A549 (cell line): ENCODE measurements around the gene CNGA2. TPM values are rescaled to one million over a fixed set of nuclear protein-coding genes. Genes with fewer than 3 reads are reported as not detected.

ENCODE experiments used
- ATAC-seq, 2 experiments: fragments of 200-7000 bp in 1 of 2; fragments of >200 bp in 1 of 2; cut with Nextera tagmentation in 1 of 2; cut with Tn5 transposase in 1 of 2; 3 replicates each; pipeline versions ENCODE4 v1.8.0 to v1.9.1; 2018 to 2020; ENCODE audit warnings: mild to moderate bottlenecking in 1 of 2, moderate library complexity in 1 of 2
- CTCF ChIA-PET: fragments of 300-600 bp; sonication (Branson Sonifier 250); formaldehyde crosslinking; extraction: SDS; loops from one replicate; lab custom pipeline; 2021; ENCODE audit warnings: antibody characterized with exemption, inconsistent platforms; lab: Yijun Ruan, JAX
- POLR2A ChIA-PET: fragments of 350-600 bp; formaldehyde crosslinking; extraction: SDS; loops from one replicate; lab custom pipeline; 2021; ENCODE audit warnings: antibody characterized with exemption, inconsistent platforms; lab: Yijun Ruan, JAX
- DNase-seq, 2 experiments: peaks; one replicate each; pipeline versions ENCODE4 v3.0.0 to v3.0.0-alpha.2; 2011 to 2016; ENCODE audit warnings: low read depth in 1 of 2, low spot score in 1 of 2
- FAIRE-seq: peaks from 2 replicates; lab custom pipeline; 2011; peaks lifted over from hg19 to GRCh38; lab: Jason Lieb, UNC
- H3K27ac ChIP-seq, 2 experiments: fragments of >200 bp; sonication (Bioruptor Twin); formaldehyde crosslinking; 3 replicates each; pipeline ENCODE4 v1.5.1; 2016 to 2017
- H3K4me1 ChIP-seq: fragments of >200 bp; sonication (Bioruptor Twin); formaldehyde crosslinking; 3 replicates; pipeline ENCODE4 v1.6.1; 2016
- H3K4me2 ChIP-seq: fragments of >200 bp; sonication (Bioruptor Twin); formaldehyde crosslinking; 3 replicates; pipeline ENCODE4 v1.6.1; 2016
- H3K4me3 ChIP-seq: fragments of >200 bp; sonication (Bioruptor Twin); formaldehyde crosslinking; 3 replicates; pipeline ENCODE4 v1.5.1; 2016
- H3K9me3 ChIP-seq: fragments of >200 bp; sonication (Bioruptor Twin); formaldehyde crosslinking; 3 replicates; pipeline ENCODE4 v1.6.1; 2016
- CBX2 ChIP-seq: fragments of 200-600 bp; sonication (generic); IDR thresholded peaks from 2 replicates; pipeline ENCODE4 v1.6.1; 2016; ENCODE audit warnings: low read depth, mild to moderate bottlenecking, borderline replicate concordance
- CBX8 ChIP-seq: fragments of 200-600 bp; sonication (generic); IDR thresholded peaks from 2 replicates; pipeline ENCODE4 v1.6.1; 2016
- CEBPB ChIP-seq, 2 experiments: fragments of >200 bp in 1 of 2; sonication (Bioruptor Twin) in 1 of 2; formaldehyde crosslinking in 1 of 2; IDR thresholded peaks; 2 replicates each; pipeline ENCODE4 v1.6.1; 2012 to 2016
- CHD2 ChIP-seq: fragments of 150-350 bp; IDR thresholded peaks from 2 replicates; pipeline ENCODE4 v1.6.1; 2014; ENCODE audit warnings: low read length; ENCODE audit not compliant: partially characterized antibody
- EHF ChIP-seq: fragments of 250-450 bp; sonication (Bioruptor Pico); IDR thresholded peaks from 2 replicates; pipeline ENCODE4 v1.5.0; 2020; ENCODE audit warnings: mild to moderate bottlenecking
- FOSL2 ChIP-seq, 2 experiments: fragments of 450-650 bp in 1 of 2; fragments of >200 bp in 1 of 2; sonication (Bioruptor Twin) in 1 of 2; formaldehyde crosslinking; IDR thresholded peaks; 2 replicates each; pipeline versions ENCODE4 v1.5.0 to v1.6.1; 2016 to 2020; ENCODE audit warnings: mild to moderate bottlenecking in 1 of 2, moderate library complexity in 1 of 2
- GATA3 ChIP-seq: IDR thresholded peaks from 2 replicates; pipeline ENCODE4 v1.6.1; 2012; ENCODE audit warnings: borderline replicate concordance
- HDAC2 ChIP-seq: fragments of 200-600 bp; sonication (generic); IDR thresholded peaks from 2 replicates; pipeline ENCODE4 v1.6.1; 2016
- HOXB13 ChIP-seq: fragments of 250-450 bp; sonication (Bioruptor Pico); IDR thresholded peaks from 2 replicates; pipeline ENCODE4 v1.5.0; 2020; ENCODE audit warnings: low read depth, mild to moderate bottlenecking, moderate library complexity
- JUNB ChIP-seq: fragments of >200 bp; sonication (Bioruptor Twin); formaldehyde crosslinking; IDR thresholded peaks from 2 replicates; pipeline ENCODE4 v1.6.1; 2016
- KDM5A ChIP-seq: fragments of 200-600 bp; sonication (generic); IDR thresholded peaks from 2 replicates; pipeline ENCODE4 v1.6.1; 2016; ENCODE audit warnings: antibody characterized with exemption, mild to moderate bottlenecking
- NR3C1 ChIP-seq: fragments of >200 bp; sonication (Bioruptor Twin); formaldehyde crosslinking; IDR thresholded peaks from 3 replicates; pipeline ENCODE4 v1.6.1; 2017
- PHF8 ChIP-seq: fragments of 200-600 bp; sonication (generic); IDR thresholded peaks from 2 replicates; pipeline ENCODE4 v1.6.1; 2016; ENCODE audit warnings: low read depth, mild to moderate bottlenecking, antibody characterized with exemption, moderate library complexity, borderline replicate concordance
- POLR2AphosphoS2 ChIP-seq: conservative IDR thresholded peaks from 2 replicates; pipeline ENCODE4 v1.6.1; 2012; ENCODE audit warnings: low read length, improper control_type of control experiment, inconsistent platforms
- RAD21 ChIP-seq, 2 experiments: fragments of >200 bp in 1 of 2; sonication (Bioruptor Twin) in 1 of 2; formaldehyde crosslinking in 1 of 2; IDR thresholded peaks in 1 of 2; conservative IDR thresholded peaks in 1 of 2; 2 replicates in 1 of 2; 3 replicates in 1 of 2; pipeline ENCODE4 v1.6.1; 2012 to 2018; ENCODE audit warnings: inconsistent platforms in 1 of 2
- RFX5 ChIP-seq: fragments of 450-650 bp; IDR thresholded peaks from 2 replicates; pipeline ENCODE4 v1.7.1; 2014; ENCODE audit warnings: antibody characterized with exemption, mild to moderate bottlenecking, moderate library complexity
- RNF2 ChIP-seq: fragments of 200-600 bp; sonication (generic); IDR thresholded peaks from 2 replicates; pipeline ENCODE4 v1.6.1; 2016; ENCODE audit warnings: low read depth, mild to moderate bottlenecking, antibody characterized with exemption, moderate library complexity, borderline replicate concordance
- SMC3 ChIP-seq: fragments of >200 bp; sonication (Bioruptor Twin); formaldehyde crosslinking; IDR thresholded peaks from 3 replicates; pipeline ENCODE4 v1.6.1; 2018; ENCODE audit warnings: inconsistent platforms
- TP53 ChIP-seq: fragments of 250-450 bp; sonication (Bioruptor Pico); IDR thresholded peaks from 2 replicates; pipeline ENCODE4 v1.5.0; 2021; ENCODE audit warnings: mild to moderate bottlenecking, moderate library complexity
- WGBS: methylation state at CpG from one replicate; pipeline ENCODE4 v1.1.6; 2017; ENCODE audit errors: missing lambda C conversion rate; 5-methylcytosine and 5-hydroxymethylcytosine counted together
- polyA plus RNA-seq, 4 experiments: library from polyadenylated mRNA; depleted of rRNA in 3 of 4; stranded (reverse); fragments of >200 nt; fragmentation: RNase III in 1 of 4; extraction: RNeasy Plus Mini Kit Qiagen cat#74134 plus additional on column Dnase treatment in 1 of 4; gene quantifications; 2 replicates in 3 of 4; 3 replicates in 1 of 4; pipeline ENCODE4 v1.2.3, GENCODE V29; 2011 to 2017
- TF ChIP-seq, protein P1 (sequence below): fragments of 250-450 bp; sonication (Bioruptor Pico); IDR thresholded peaks from 2 replicates; pipeline ENCODE4 v1.5.0; 2021; ENCODE audit warnings: mild to moderate bottlenecking, moderate library complexity, borderline replicate concordance
- TF ChIP-seq, protein P2 (sequence below): fragments of >200 bp; sonication (Bioruptor Twin); formaldehyde crosslinking; IDR thresholded peaks from 3 replicates; pipeline ENCODE4 v1.5.1; 2016
- TF ChIP-seq, protein P3 (sequence below): fragments of 250-450 bp; sonication (Bioruptor Pico); IDR thresholded peaks from 2 replicates; pipeline ENCODE4 v1.5.0; 2020; ENCODE audit warnings: low read depth, mild to moderate bottlenecking, moderate library complexity
- TF ChIP-seq, protein P4 (sequence below): fragments of >200 bp; sonication (Bioruptor Twin); formaldehyde crosslinking; IDR thresholded peaks from 3 replicates; pipeline ENCODE4 v1.6.1; 2016
- TF ChIP-seq, protein P5 (sequence below): IDR thresholded peaks from 2 replicates; pipeline ENCODE4 v1.6.1; 2012; ENCODE audit warnings: low read depth, borderline replicate concordance
- TF ChIP-seq, protein P6 (sequence below): IDR thresholded peaks from 2 replicates; pipeline ENCODE4 v1.6.1; 2012
- TF ChIP-seq, protein P7 (sequence below): fragments of >200 bp; sonication (Bioruptor Twin); formaldehyde crosslinking; IDR thresholded peaks from 2 replicates; pipeline ENCODE4 v1.6.1; 2016
- TF ChIP-seq, protein P8 (sequence below): fragments of 150-350 bp; IDR thresholded peaks from 2 replicates; pipeline ENCODE4 v1.6.1; 2014; ENCODE audit warnings: low read depth, mild to moderate bottlenecking, low read length

Gene CNGA2
- polyA plus RNA-seq, 2 of the 4 experiments (the other 2 are of a cell fraction) = not detected

DNA sequence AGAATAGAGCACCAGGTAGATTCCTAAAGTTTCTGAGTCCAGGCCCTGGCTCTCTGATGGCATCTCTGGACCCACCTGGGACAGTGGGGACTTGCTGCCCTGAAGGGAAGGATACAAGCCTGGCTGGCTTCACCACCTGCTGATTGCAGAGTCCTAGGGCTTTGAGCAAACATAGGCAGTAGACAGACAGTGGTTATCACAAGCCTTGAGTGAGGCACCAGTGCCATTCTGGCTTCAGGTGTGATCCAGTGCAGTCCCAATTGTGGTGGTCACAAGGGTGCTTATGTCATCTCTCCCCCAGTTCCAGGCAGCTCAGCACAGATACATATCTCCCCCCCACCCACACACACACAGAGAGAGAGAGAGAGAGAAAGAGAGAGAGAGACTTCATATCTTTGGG, 45.9 kb upstream of the CNGA2 start:
- Histone ChIP-seq H3K4me2 (no peak overlapping the region), H3K4me3 (no peak overlapping the region), H3K4me1 (no peaks in the 10 kb centered on the region), H3K27ac (no peak overlapping the region), H3K9me3 (no peaks in the 10 kb centered on the region)
- TF ChIP-seq NR3C1 (no peak), CHD2 (no peak), RAD21 (conservative IDR thresholded peaks at IDR 0.05 in 1 of 2, IDR thresholded peaks at IDR 0.05 in 1 of 2) (no peak), CBX2 (no peak), RFX5 (no peak), KDM5A (no peak), JUNB (no peak), CEBPB (IDR thresholded peaks at IDR 0.05) (no peak), CBX8 (no peak), RNF2 (no peak), PHF8 (no peak), SMC3 (no peak), POLR2AphosphoS2 (no peak)
- TF ChIP-seq, protein P1, sequence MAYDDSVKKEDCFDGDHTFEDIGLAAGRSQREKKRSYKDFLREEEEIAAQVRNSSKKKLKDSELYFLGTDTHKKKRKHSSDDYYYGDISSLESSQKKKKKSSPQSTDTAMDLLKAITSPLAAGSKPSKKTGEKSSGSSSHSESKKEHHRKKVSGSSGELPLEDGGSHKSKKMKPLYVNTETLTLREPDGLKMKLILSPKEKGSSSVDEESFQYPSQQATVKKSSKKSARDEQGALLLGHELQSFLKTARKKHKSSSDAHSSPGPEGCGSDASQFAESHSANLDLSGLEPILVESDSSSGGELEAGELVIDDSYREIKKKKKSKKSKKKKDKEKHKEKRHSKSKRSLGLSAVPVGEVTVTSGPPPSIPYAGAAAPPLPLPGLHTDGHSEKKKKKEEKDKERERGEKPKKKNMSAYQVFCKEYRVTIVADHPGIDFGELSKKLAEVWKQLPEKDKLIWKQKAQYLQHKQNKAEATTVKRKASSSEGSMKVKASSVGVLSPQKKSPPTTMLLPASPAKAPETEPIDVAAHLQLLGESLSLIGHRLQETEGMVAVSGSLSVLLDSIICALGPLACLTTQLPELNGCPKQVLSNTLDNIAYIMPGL = no peak
- TF ChIP-seq, protein P2, sequence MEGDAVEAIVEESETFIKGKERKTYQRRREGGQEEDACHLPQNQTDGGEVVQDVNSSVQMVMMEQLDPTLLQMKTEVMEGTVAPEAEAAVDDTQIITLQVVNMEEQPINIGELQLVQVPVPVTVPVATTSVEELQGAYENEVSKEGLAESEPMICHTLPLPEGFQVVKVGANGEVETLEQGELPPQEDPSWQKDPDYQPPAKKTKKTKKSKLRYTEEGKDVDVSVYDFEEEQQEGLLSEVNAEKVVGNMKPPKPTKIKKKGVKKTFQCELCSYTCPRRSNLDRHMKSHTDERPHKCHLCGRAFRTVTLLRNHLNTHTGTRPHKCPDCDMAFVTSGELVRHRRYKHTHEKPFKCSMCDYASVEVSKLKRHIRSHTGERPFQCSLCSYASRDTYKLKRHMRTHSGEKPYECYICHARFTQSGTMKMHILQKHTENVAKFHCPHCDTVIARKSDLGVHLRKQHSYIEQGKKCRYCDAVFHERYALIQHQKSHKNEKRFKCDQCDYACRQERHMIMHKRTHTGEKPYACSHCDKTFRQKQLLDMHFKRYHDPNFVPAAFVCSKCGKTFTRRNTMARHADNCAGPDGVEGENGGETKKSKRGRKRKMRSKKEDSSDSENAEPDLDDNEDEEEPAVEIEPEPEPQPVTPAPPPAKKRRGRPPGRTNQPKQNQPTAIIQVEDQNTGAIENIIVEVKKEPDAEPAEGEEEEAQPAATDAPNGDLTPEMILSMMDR = no peak
- TF ChIP-seq, protein P3, sequence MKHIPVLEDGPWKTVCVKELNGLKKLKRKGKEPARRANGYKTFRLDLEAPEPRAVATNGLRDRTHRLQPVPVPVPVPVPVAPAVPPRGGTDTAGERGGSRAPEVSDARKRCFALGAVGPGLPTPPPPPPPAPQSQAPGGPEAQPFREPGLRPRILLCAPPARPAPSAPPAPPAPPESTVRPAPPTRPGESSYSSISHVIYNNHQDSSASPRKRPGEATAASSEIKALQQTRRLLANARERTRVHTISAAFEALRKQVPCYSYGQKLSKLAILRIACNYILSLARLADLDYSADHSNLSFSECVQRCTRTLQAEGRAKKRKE (CRISPR knock-in tag) = no peak
- TF ChIP-seq, protein P4, sequence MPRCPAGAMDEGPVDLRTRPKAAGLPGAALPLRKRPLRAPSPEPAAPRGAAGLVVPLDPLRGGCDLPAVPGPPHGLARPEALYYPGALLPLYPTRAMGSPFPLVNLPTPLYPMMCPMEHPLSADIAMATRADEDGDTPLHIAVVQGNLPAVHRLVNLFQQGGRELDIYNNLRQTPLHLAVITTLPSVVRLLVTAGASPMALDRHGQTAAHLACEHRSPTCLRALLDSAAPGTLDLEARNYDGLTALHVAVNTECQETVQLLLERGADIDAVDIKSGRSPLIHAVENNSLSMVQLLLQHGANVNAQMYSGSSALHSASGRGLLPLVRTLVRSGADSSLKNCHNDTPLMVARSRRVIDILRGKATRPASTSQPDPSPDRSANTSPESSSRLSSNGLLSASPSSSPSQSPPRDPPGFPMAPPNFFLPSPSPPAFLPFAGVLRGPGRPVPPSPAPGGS = no peak
- TF ChIP-seq, protein P5, sequence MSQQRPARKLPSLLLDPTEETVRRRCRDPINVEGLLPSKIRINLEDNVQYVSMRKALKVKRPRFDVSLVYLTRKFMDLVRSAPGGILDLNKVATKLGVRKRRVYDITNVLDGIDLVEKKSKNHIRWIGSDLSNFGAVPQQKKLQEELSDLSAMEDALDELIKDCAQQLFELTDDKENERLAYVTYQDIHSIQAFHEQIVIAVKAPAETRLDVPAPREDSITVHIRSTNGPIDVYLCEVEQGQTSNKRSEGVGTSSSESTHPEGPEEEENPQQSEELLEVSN = no peak
- no peak for FAIRE-seq
- ATAC-seq = no peak
- no peak for DNase-seq
- ChIA-PET POLR2A (no interaction called here), CTCF (no interaction called here)

DNA sequence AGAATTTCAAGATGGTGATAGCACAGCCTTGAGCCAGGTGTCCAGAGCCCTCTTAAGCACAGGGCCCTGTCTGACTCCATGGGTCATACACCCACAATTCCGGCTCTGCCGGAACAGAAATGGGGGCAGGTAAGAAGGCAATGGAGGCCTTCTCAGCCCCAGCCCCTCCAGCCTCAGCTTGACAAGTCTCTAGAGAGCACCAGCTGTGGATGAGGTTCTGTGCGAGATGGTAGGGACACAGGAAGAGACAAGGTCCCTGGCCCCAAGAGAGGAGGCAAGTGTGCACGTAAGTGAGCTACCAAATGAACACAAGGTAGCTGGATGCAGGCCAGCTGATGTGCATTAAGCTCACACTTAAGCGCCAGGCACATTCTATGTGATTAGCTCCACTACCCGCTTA, 41.7 kb upstream of the CNGA2 start:
- FAIRE-seq (no peak), ATAC-seq (no peak), DNase-seq (no peak)
- CTCF ChIA-PET = no interaction called here
- TF ChIP-seq FOSL2 (IDR thresholded peaks at IDR 0.05) (no peak), FOSL2 (CRISPR knock-in tag; IDR thresholded peaks at IDR 0.05) (no peak), RFX5 (no peak), GATA3 (no peak), EHF (no peak), NR3C1 (no peak), HDAC2 (no peak), HOXB13 (CRISPR knock-in tag) (no peak), TP53 (no peak)
- TF ChIP-seq, protein P6, sequence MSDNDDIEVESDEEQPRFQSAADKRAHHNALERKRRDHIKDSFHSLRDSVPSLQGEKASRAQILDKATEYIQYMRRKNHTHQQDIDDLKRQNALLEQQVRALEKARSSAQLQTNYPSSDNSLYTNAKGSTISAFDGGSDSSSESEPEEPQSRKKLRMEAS = no peak
- TF ChIP-seq, protein P7, sequence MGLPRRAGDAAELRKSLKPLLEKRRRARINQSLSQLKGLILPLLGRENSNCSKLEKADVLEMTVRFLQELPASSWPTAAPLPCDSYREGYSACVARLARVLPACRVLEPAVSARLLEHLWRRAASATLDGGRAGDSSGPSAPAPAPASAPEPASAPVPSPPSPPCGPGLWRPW = no peak
- TF ChIP-seq, protein P8, sequence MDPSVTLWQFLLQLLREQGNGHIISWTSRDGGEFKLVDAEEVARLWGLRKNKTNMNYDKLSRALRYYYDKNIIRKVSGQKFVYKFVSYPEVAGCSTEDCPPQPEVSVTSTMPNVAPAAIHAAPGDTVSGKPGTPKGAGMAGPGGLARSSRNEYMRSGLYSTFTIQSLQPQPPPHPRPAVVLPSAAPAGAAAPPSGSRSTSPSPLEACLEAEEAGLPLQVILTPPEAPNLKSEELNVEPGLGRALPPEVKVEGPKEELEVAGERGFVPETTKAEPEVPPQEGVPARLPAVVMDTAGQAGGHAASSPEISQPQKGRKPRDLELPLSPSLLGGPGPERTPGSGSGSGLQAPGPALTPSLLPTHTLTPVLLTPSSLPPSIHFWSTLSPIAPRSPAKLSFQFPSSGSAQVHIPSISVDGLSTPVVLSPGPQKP = no peak
- Histone ChIP-seq H3K9me3 (no peaks in the 10 kb centered on the region), H3K4me3 (no peak overlapping the region), H3K27ac (no peak overlapping the region), H3K4me2 (no peak overlapping the region), H3K4me1 (no peaks in the 10 kb centered on the region)
- POLR2A ChIA-PET = no interaction called here
- WGBS = 43% methylated on average over 4 of the region's 6 CpGs
